ENCODE results near the gene TMC3.

DNA sequence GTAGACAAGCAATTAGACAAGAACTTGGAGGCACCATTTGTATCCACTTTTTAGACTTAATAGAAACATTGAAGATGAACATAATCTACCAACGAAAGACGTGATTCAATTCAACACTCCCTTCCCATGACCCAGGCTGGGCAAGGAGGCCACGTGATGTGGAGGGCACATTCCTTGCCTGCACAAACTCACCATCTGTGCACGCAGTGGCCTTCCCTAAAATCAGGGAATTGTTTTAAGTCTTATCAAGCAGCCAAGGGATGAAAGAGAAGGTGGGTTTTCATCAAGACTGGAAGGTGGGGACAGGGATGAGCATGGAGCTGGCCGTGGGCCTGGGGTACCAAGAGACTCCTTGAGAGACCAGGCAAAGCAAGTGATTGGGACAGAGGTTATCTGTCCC is 63.5 kb downstream of the TMC3 start:
- TF ChIP-seq POLR2AphosphoS5 (IDR thresholded peaks at IDR 0.05), result no peak
- TF ChIP-seq, protein P1, sequence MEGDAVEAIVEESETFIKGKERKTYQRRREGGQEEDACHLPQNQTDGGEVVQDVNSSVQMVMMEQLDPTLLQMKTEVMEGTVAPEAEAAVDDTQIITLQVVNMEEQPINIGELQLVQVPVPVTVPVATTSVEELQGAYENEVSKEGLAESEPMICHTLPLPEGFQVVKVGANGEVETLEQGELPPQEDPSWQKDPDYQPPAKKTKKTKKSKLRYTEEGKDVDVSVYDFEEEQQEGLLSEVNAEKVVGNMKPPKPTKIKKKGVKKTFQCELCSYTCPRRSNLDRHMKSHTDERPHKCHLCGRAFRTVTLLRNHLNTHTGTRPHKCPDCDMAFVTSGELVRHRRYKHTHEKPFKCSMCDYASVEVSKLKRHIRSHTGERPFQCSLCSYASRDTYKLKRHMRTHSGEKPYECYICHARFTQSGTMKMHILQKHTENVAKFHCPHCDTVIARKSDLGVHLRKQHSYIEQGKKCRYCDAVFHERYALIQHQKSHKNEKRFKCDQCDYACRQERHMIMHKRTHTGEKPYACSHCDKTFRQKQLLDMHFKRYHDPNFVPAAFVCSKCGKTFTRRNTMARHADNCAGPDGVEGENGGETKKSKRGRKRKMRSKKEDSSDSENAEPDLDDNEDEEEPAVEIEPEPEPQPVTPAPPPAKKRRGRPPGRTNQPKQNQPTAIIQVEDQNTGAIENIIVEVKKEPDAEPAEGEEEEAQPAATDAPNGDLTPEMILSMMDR (IDR thresholded peaks at IDR 0.05), result no peak

Measured in sigmoid colon (tissue), 4 donors.